Ishikawa (cell line): ENCODE data around the gene MGAT1.

Experiments
- CREB1 ChIP-seq: IDR thresholded peaks from 2 replicates; pipeline ENCODE4 v1.6.1; 2012; ENCODE audit warnings: low read depth
- TAF1 ChIP-seq: IDR thresholded peaks from 2 replicates; pipeline ENCODE4 v1.6.1; 2012; ENCODE audit warnings: low read depth, mild to moderate bottlenecking
- YY1 ChIP-seq: IDR thresholded peaks from 2 replicates; pipeline ENCODE4 v1.6.1; 2012; ENCODE audit warnings: low read depth
- ZBTB7A ChIP-seq: IDR thresholded peaks from 2 replicates; pipeline ENCODE4 v1.6.1; 2012; ENCODE audit warnings: low read depth
- TF ChIP-seq, protein P1 (sequence below): IDR thresholded peaks from 2 replicates; pipeline ENCODE4 v1.6.1; 2012
- TF ChIP-seq, protein P2 (sequence below): IDR thresholded peaks from 2 replicates; pipeline ENCODE4 v1.6.1; 2012
- TF ChIP-seq, protein P3 (sequence below): IDR thresholded peaks from 2 replicates; pipeline ENCODE4 v1.6.1; 2012; ENCODE audit warnings: low read depth, mild to moderate bottlenecking

- TF ChIP-seq ZBTB7A = no peak
- TF ChIP-seq, protein P1, sequence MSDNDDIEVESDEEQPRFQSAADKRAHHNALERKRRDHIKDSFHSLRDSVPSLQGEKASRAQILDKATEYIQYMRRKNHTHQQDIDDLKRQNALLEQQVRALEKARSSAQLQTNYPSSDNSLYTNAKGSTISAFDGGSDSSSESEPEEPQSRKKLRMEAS = no peak
- TF ChIP-seq TAF1 = no peak
- TF ChIP-seq, protein P2, sequence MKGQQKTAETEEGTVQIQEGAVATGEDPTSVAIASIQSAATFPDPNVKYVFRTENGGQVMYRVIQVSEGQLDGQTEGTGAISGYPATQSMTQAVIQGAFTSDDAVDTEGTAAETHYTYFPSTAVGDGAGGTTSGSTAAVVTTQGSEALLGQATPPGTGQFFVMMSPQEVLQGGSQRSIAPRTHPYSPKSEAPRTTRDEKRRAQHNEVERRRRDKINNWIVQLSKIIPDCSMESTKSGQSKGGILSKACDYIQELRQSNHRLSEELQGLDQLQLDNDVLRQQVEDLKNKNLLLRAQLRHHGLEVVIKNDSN = no peak
- no peak for TF ChIP-seq CREB1
- TF ChIP-seq, protein P3, sequence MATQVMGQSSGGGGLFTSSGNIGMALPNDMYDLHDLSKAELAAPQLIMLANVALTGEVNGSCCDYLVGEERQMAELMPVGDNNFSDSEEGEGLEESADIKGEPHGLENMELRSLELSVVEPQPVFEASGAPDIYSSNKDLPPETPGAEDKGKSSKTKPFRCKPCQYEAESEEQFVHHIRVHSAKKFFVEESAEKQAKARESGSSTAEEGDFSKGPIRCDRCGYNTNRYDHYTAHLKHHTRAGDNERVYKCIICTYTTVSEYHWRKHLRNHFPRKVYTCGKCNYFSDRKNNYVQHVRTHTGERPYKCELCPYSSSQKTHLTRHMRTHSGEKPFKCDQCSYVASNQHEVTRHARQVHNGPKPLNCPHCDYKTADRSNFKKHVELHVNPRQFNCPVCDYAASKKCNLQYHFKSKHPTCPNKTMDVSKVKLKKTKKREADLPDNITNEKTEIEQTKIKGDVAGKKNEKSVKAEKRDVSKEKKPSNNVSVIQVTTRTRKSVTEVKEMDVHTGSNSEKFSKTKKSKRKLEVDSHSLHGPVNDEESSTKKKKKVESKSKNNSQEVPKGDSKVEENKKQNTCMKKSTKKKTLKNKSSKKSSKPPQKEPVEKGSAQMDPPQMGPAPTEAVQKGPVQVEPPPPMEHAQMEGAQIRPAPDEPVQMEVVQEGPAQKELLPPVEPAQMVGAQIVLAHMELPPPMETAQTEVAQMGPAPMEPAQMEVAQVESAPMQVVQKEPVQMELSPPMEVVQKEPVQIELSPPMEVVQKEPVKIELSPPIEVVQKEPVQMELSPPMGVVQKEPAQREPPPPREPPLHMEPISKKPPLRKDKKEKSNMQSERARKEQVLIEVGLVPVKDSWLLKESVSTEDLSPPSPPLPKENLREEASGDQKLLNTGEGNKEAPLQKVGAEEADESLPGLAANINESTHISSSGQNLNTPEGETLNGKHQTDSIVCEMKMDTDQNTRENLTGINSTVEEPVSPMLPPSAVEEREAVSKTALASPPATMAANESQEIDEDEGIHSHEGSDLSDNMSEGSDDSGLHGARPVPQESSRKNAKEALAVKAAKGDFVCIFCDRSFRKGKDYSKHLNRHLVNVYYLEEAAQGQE = no peak
- TF ChIP-seq YY1 = no peak
These were observed 58.4 kb downstream of the MGAT1 start for GRCh38 chr5:180744253-180744652.
